Measurements from ENCODE around the gene MED1.
"Not testable (repeated sequence)": the region's sequence is repeated elsewhere in the genome, so short reads cannot be mapped to it uniquely, and the experiment has no call there.

Gene MED1, protein sequence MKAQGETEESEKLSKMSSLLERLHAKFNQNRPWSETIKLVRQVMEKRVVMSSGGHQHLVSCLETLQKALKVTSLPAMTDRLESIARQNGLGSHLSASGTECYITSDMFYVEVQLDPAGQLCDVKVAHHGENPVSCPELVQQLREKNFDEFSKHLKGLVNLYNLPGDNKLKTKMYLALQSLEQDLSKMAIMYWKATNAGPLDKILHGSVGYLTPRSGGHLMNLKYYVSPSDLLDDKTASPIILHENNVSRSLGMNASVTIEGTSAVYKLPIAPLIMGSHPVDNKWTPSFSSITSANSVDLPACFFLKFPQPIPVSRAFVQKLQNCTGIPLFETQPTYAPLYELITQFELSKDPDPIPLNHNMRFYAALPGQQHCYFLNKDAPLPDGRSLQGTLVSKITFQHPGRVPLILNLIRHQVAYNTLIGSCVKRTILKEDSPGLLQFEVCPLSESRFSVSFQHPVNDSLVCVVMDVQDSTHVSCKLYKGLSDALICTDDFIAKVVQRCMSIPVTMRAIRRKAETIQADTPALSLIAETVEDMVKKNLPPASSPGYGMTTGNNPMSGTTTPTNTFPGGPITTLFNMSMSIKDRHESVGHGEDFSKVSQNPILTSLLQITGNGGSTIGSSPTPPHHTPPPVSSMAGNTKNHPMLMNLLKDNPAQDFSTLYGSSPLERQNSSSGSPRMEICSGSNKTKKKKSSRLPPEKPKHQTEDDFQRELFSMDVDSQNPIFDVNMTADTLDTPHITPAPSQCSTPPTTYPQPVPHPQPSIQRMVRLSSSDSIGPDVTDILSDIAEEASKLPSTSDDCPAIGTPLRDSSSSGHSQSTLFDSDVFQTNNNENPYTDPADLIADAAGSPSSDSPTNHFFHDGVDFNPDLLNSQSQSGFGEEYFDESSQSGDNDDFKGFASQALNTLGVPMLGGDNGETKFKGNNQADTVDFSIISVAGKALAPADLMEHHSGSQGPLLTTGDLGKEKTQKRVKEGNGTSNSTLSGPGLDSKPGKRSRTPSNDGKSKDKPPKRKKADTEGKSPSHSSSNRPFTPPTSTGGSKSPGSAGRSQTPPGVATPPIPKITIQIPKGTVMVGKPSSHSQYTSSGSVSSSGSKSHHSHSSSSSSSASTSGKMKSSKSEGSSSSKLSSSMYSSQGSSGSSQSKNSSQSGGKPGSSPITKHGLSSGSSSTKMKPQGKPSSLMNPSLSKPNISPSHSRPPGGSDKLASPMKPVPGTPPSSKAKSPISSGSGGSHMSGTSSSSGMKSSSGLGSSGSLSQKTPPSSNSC (N-terminal part only)

DNA sequence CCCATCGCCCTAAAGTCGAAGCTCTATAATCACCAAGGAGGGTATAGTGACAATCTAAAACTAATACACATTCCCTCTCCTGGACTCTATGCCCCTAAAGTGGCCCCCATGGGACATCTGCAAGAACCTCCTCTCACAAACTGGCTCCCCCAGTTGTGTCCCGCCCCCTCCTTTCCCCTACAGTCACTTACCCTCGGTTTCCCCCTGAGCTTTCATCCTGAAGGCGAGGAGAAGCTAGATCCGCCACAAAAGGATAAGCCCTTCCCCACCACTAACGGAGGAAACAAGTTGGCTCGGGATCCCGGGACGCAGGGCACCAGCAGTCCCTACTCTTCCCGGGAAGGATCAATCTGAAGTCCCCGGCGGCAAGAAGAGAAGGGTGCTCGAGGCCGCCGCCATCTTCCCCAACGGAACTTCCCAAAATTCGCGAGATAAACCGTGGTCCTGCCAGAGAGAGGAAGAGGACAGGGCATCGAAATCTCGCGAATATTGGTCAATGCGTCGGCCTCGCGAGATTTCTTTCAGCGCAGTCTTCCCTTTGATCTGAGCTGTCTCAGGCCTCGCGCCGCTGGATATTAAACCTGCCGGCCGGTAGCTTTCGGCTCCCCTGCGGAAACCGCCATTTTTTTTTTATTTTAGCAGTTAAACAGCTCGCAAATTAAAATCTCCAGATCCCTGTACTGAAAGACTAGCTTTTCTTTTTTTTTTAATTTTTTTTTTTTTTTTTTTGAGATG lies at the start of gene MED1:
Gene MED1, minus strand, starts transcription at position 417 of the 735 bp plus-strand sequence. Its CDS starts 201 bp downstream, at position 216.
- peak; percentile 87 to 91 for DNase-seq (ENCODE audit: low read depth in 2 of 2)

GRCh38 chr17:39496921-39497320 lies 45.9 kb upstream of the MED1 start:
- DNase-seq (ENCODE audit: low read depth in 2 of 2): not testable (repeated sequence)

- DNase-seq (ENCODE audit: low read depth in 2 of 2): no peak
Observed at GRCh38 chr17:39487946-39488345, 36.9 kb upstream of the MED1 start.

GRCh38 chr17:39487490-39487889 lies 36.4 kb upstream of the MED1 start:
- DNase-seq (ENCODE audit: low read depth in 2 of 2): not testable (repeated sequence)

DNA sequence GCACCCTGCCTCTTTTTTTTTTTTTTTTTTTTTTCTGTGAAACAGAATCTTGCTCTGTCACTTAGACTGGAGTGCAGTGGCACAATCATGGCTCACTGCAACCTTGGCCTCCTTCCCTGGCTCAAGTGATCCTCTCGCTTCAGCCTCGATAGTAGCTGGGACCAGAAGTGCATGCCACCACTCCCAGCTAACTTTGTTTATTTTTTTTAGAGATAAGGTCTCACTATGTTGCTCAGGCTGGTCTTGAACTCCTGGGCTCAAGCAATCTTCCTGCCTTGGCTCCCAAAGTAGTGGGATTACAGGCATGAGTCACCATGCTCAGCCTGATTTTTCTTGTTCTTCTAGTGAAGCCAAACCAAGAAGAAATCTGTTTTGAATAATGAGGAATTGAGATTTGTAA lies 35.2 kb upstream of the MED1 start:
- no peak for DNase-seq (ENCODE audit: low read depth in 2 of 2)

GRCh38 chr17:39485555-39485954 lies 34.5 kb upstream of the MED1 start:
- DNase-seq (ENCODE audit: low read depth in 2 of 2): no peak

GRCh38 chr17:39484178-39484577 lies 33.1 kb upstream of the MED1 start:
- no peak for DNase-seq (ENCODE audit: low read depth in 2 of 2)

- DNase-seq (ENCODE audit: low read depth in 2 of 2): no peak
Observed at GRCh38 chr17:39483506-39483905, 32.4 kb upstream of the MED1 start.

DNA sequence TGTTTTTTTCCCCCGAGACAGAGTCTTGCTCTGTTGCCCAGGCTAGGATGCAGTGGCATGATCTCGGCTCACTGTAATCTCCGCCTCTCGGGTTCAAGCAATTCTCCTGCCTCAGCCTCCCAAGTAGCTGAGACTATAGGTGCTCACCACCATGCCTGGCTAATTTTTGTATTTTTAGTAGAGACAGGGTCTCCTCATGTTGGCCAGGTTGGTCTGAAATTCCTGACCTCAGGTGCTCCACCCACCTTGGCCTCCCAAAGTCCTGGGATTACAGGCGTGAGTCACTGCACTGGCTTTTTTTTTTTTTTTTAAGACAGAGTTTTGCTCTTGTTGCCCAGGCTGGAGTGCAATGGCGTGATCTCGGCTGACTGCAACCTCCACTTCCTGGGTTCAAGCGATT lies 28.6 kb upstream of the MED1 start:
- DNase-seq (ENCODE audit: low read depth in 2 of 2): not testable (repeated sequence)

- DNase-seq (ENCODE audit: low read depth in 2 of 2): no peak
Observed at GRCh38 chr17:39473310-39473709, 22.2 kb upstream of the MED1 start.

DNA sequence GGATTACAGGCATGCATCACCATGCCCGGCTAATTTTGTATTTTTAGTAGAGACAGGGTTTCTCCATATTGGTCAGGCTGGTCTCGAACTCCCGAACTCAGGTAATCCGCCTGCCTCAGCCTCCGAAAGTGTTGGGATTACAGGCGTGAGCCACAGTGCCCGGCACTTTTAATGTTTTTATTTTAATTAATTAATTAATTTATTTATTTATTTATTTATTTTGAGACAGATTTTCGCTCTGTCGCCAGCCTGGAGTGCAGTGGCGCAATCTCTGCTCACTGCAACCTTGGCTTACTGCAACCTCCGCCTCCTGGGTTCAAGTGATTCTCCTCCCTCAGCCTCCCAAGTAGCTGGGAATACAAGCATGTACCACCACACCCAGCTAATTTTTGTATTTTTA lies 17.5 kb upstream of the MED1 start:
- DNase-seq (ENCODE audit: low read depth in 2 of 2): not testable (repeated sequence)

GRCh38 chr17:39464639-39465181 lies 13.6 kb upstream of the MED1 start:
- DNase-seq (ENCODE audit: low read depth in 2 of 2): not testable (repeated sequence)

DNA sequence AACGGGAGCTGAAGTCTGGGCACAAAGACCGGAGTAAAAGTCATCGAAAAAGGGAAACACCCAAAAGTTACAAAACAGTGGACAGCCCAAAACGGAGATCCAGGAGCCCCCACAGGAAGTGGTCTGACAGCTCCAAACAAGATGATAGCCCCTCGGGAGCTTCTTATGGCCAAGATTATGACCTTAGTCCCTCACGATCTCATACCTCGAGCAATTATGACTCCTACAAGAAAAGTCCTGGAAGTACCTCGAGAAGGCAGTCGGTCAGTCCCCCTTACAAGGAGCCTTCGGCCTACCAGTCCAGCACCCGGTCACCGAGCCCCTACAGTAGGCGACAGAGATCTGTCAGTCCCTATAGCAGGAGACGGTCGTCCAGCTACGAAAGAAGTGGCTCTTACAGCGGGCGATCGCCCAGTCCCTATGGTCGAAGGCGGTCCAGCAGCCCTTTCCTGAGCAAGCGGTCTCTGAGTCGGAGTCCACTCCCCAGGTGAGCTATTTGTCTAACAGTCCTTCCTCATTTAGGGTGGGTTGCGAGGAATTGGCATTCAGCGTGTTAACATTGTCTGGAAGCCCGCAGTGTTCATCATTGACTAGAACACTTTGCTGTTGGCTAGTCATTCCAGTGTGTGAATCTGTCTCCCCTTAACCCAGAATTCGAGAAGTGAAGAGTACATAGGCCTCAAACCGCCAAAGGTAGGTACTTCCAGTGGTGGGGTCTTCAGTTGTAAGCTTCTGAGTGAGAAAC lies 11.7 kb upstream of the MED1 start:
- DNase-seq (ENCODE audit: low read depth in 2 of 2): no peak

GRCh38 chr17:39461926-39462569 lies 11.0 kb upstream of the MED1 start:
- peak in 1 of 2 donors; percentile 54 for DNase-seq (ENCODE audit: low read depth in 2 of 2)

DNA sequence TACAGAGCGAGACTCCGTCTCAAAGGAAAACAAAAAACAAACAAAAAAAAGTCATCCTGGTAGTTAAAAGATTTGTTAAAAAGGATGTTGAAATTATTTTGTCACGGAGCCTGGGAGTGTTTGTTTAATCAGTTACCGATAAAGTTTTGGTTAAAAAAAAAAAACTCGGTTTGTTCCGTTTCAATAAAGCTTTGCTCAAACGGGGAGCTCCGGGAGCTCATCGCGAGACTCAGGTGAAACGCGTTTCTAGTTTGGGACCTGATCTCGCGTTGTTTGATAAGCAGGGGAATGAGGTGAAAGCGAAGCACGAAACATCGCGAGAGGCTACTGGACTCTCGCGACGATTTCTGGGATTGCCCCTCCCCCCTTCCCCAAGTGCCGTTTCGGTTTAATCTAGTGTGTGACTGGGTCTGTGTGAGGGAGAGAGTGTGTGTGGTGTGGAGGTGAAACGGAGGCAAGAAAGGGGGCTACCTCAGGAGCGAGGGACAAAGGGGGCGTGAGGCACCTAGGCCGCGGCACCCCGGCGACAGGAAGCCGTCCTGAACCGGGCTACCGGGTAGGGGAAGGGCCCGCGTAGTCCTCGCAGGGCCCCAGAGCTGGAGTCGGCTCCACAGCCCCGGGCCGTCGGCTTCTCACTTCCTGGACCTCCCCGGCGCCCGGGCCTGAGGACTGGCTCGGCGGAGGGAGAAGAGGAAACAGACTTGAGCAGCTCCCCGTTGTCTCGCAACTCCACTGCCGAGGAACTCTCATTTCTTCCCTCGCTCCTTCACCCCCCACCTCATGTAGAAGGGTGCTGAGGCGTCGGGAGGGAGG lies 10.3 kb upstream of the MED1 start, which contains the start of gene CDK12:
Gene CDK12, plus strand, starts transcription at position 374 of the 813 bp plus-strand sequence. CDS start 586 bp downstream, outside the sequence.
- peak; percentile 86 to 88 for DNase-seq (ENCODE audit: low read depth in 2 of 2)

GRCh38 chr17:39455919-39456318 lies 4.9 kb upstream of the MED1 start:
- DNase-seq (ENCODE audit: low read depth in 2 of 2): no peak

DNA sequence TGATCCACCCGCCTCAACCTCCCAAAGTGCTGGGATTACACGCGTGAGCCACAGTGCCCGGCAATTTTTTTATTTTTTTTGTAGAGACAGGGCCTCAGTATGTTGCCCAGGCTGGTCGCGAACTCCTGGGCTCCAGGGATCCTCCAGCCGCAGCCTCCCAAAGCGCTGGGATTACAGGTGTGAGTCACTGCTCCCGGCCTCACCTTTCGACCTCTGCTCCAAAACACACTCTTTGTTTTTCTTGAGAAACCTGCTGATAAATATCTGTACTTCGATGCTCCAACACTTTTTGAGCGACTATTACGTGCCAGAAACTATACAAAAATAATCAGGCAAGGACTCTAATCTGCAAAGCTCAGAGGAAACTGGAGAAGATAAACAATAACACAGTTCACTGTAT lies 1.0 kb downstream of the MED1 start:
- DNase-seq (ENCODE audit: low read depth in 2 of 2): no peak

DNA sequence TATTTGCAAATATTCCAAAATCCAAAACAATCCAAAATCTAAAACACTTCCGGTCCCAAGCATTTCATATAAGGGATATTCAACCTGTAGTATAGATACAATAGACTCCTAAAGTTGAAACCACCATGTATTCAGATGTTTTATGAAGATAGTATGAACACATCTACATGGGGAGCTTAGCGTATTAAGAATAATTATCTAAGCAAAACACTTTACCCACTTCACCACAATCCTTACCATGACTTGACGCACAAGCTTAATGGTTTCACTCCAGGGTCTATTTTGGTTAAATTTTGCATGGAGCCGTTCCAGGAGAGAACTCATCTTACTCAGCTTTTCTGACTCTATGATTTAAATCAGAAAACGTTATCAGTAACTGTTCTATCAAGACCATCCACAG lies 3.5 kb downstream of the MED1 start:
- no peak for DNase-seq (ENCODE audit: low read depth in 2 of 2)

DNA sequence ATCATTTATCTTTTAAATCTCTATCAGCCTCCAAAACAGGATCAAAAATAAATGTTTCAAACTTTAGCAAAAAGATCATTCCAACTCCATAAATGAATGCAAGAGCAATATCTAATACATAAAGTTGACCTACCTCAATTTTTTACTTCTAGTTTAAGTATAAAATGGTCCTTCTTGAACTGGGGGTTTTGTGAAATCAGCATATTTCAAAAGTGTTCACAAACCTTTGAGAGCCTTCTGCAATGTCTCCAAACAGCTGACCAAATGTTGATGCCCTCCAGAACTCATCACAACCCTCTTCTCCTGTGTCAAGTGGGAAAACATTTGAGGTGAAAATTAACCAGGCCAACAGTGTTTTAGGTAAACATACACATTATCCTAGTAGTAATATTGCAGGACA lies 7.7 kb downstream of the MED1 start:
- DNase-seq (ENCODE audit: low read depth in 2 of 2): no peak

Data from stimulated activated CD8-positive, alpha-beta memory T cell treated with anti-CD3 and anti-CD28 coated beads, Interleukin-15, amount 100 ng/mL, for 48 hours (primary cell).